RPMI8226 (cell line): ENCODE results near the gene SSR1.
"Not testable (repeated sequence)": the region's sequence is repeated elsewhere in the genome, so short reads cannot be mapped to it uniquely, and the experiment has no call there.

Source experiments
- DNase-seq: peaks from one replicate; pipeline ENCODE4 v3.0.0-alpha.2; 2015

The SSR1 gene

GRCh38 chr6:7273709-7274108 is 39.3 kb downstream of the SSR1 start:
- DNase-seq = no peak

GRCh38 chr6:7271205-7271534 is 41.8 kb downstream of the SSR1 start:
- no peak for DNase-seq

DNA sequence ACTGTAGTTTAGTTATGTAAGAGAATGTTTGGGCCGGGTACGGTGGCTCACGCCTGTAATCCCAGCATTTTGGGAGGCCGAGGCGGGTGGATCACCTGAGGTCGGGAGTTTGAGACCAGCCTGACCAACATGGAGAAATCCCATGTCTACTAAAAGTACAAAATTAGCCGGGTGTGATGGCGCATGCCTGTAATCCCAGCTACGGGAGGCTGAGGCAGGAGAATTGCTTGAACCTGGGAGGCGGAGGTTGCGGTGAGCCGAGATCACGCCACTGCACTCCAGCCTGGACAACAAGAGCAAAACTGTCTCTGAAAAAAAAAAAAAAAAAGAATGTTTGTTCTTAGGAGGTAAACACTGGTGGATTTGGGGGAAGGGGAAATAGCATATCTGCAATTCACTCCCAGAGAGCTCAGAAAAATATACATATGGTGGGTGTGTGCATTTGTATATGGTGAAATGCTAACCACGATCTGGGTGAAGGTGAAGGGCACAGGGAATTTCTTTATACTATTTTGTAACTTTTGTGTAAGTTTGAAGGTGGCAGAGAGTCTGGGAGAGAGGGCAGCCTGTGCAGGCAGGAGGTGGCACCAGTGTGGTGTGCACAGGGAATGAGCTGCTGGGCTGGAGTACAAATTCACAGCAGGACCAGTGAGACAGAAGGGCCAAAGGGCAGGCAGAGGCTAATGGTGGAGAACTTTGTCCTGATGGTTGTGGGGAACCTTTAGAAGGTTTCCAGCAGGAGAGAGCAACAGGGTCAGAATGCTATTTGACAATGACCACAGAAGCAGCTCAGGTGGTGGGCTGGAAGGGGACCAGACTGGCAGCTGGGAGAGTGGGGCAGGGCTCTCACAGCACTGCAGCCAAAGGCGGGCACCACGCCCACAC is 42.4 kb downstream of the SSR1 start:
- peak; percentile 59 for DNase-seq

GRCh38 chr6:7269816-7270215 is 43.2 kb downstream of the SSR1 start:
- DNase-seq = no peak

GRCh38 chr6:7268816-7269555 is 44.0 kb downstream of the SSR1 start:
- DNase-seq = no peak

DNA sequence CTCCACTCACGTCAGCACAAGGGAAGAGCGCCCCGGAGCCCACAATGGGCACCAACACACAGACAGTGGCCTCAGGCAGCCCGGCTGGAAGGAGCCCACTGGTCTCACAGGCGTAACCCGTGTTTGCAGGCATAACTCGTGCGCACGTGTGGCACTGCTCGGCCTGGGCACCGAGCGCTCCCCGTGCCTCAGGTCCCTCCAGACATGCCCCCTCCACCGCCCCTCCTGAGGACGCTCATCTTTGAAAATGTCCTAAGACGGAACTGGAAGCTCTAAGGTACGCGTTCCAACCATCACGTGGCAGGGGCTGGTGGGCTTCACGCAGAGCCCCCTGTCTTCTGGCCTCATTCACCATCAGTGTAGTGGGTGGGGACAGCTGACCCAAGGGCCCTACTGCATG is 44.6 kb downstream of the SSR1 start:
- no peak for DNase-seq

DNA sequence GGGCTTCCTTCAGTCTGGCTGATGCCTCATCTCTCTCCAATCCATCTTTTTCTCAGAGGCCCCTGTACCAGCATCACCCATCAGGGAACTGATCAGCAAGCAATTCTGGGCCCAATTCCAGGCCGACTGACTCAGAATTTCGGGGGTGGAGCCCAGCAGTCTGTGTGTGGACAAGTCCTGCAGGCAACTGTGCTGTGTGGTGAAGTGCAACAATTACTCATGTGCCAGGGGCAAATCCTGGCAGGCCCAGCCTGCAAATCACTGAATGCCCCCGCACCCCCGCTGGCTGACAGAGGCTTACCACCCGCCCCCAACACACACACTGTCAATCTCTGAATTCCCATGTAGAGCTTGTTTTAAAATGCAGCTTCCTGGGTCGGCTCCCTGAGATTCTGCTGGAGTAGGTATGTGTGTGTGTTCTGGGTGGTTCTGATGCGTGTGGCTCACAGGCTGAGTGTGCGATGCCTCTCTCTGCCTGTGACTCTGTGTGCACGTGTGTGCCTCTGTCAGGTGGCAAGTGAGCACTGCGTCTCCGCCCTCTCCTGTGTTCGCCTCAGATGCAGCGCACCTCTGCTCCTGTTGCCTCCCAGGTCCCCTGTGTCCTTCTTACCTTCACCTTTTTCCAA is 45.4 kb downstream of the SSR1 start:
- peak; percentile 50 for DNase-seq

GRCh38 chr6:7267071-7267465 is 45.9 kb downstream of the SSR1 start:
- no peak for DNase-seq

DNA sequence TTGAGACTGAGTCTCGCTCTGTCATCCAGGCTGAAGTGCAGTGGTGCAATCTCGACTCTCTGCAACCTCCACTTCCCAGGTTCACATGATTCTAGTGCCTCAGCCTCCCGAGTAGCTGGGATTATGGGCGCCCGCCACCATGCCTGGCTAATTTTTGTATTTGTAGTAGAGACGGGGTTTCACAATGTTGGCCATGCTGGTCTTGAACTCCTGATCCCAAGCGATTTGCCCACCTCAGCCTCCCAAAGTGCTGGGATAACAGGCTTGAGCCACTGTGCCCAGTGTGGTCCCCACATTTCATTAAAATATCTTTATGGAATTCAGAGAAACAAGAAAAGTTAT is 47.6 kb downstream of the SSR1 start:
- not testable (repeated sequence) for DNase-seq

- DNase-seq = no peak
These were observed 48.2 kb downstream of the SSR1 start for GRCh38 chr6:7264686-7265384.

DNA sequence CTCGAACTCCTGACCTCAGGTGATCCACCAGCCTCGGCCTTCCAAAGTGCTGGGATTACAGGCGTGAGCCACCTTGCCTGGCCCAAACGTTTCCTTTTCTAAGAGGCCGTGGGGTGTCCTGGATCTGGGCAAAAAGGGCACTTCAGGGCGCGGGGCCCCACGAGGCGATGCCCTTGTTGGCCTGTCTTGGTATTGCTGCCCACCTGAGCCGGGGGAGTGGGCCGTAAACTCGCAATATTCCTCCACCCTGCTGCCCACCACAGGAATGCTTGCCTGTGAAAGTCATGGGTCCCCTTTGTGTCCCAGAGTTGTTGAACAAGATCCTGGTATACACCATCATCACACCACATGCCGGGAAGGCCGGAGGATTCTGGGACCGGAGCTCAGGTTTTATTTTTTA is 49.0 kb downstream of the SSR1 start:
- DNase-seq = no peak

GRCh38 chr6:7263519-7263805 is 49.5 kb downstream of the SSR1 start:
- DNase-seq = not testable (repeated sequence)

GRCh38 chr6:7262746-7263518 is 50.1 kb downstream of the SSR1 start:
- no peak for DNase-seq

DNA sequence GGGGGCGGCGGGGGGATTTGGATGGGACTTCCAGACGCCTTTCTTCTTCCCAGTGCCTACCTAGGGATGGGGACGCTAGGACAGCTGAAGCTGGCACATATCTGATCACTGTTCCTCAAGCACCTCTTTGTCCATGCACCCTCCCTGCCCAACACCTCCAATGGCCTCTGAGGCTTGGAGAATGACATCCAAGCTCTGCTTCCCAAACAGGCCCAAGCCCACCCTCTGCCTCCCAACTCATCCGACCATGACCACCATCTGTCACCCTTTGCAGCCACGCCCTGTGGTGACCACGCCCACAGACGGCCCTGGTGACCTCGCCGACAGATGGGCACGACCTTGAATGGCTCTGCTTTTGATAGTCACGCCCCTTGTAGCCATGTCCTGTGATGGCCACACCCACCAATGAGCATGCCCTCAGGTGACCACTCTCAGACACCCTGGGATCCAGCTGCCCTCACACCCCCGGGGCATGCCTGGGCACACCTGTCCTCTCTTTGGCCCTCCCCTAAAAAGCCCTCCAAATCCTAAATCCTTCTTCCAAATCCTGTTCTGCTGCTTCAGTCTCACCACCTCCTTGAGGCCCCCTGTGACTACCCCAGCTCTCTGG is 51.0 kb downstream of the SSR1 start:
- peak; percentile 66 for DNase-seq

- peak; percentile 94 for DNase-seq
These were observed 51.8 kb downstream of the SSR1 start for GRCh38 chr6:7261032-7261841.

GRCh38 chr6:7260291-7261031 is 52.5 kb downstream of the SSR1 start:
- no peak for DNase-seq

GRCh38 chr6:7258231-7258763 is 54.7 kb downstream of the SSR1 start:
- DNase-seq = no peak

GRCh38 chr6:7257521-7258230 is 55.3 kb downstream of the SSR1 start:
- no peak for DNase-seq

DNA sequence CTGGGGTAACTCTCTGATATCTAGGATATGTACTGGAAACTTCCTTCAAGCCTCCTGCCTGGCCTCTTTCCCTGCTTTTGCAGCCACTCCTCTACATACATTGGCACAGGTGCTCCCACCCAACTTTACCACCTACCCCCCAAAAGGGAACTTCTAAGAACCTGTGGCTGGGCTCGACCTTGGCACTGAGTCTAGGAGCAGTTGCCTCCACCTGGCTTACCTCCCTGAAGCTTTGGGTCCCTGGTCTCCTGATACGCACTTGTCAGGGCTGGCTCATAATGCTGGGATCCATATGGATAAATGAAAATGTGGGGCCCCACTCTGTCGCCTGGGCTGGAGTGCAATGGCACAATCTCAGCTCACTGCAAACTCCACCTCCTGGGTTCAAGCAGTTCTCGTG is 56.2 kb downstream of the SSR1 start:
- no peak for DNase-seq

- DNase-seq = no peak
These were observed 57.1 kb downstream of the SSR1 start for GRCh38 chr6:7255918-7256317.
